GM18858 (cell line): Measurements from ENCODE around the gene ZNF420.
A peak's percentile ranks its signal among the peaks of the same experiment; 100 is the strongest.
"Not testable (repeated sequence)": the region's sequence is repeated elsewhere in the genome, so short reads cannot be mapped to it uniquely, and the experiment has no call there.

Experiments
- ATAC-seq: cut with Tn5 transposase; IDR thresholded peaks from one replicate; pipeline ENCODE4 v1.9.1; 2021; ENCODE audit not compliant: unreplicated experiment

Gene ZNF420

GRCh38 chr19:37077934-37078716 lies at the start of gene ZNF420:
ZNF420 (plus strand) TSS chr19:37078433; CDS start chr19:37089119, 10,686 bp downstream.
- ATAC-seq = peak; percentile 88

- ATAC-seq = no peak
These were observed 33.1 kb upstream of the ZNF420 start for GRCh38 chr19:37045140-37045539.

GRCh38 chr19:37055330-37055729 lies 22.9 kb upstream of the ZNF420 start:
- ATAC-seq = no peak

GRCh38 chr19:37056776-37057175 lies 21.5 kb upstream of the ZNF420 start:
- ATAC-seq = no peak

GRCh38 chr19:37059142-37059541 lies 19.1 kb upstream of the ZNF420 start:
- no peak for ATAC-seq

GRCh38 chr19:37064886-37065285 lies 13.3 kb upstream of the ZNF420 start:
- not testable (repeated sequence) for ATAC-seq

GRCh38 chr19:37074111-37074510 lies 4.1 kb upstream of the ZNF420 start:
- no peak for ATAC-seq

- ATAC-seq = no peak
These were observed 3.3 kb upstream of the ZNF420 start for GRCh38 chr19:37074819-37075362.

- ATAC-seq = not testable (repeated sequence)
These were observed 1.7 kb upstream of the ZNF420 start for GRCh38 chr19:37076524-37076923.

- ATAC-seq = no peak
These were observed 716 bp upstream of the ZNF420 start for GRCh38 chr19:37077501-37077933.

GRCh38 chr19:37078717-37079032 lies 442 bp downstream of the ZNF420 start:
- ATAC-seq = no peak

- ATAC-seq = no peak
These were observed 1.0 kb downstream of the ZNF420 start for GRCh38 chr19:37079238-37079637.

GRCh38 chr19:37082307-37082706 lies 4.1 kb downstream of the ZNF420 start:
- ATAC-seq = no peak

- no peak for ATAC-seq
These were observed 8.9 kb downstream of the ZNF420 start for GRCh38 chr19:37087110-37087509.

- ATAC-seq = no peak
These were observed 17.6 kb downstream of the ZNF420 start for GRCh38 chr19:37095859-37096258.

- no peak for ATAC-seq
These were observed 20.3 kb downstream of the ZNF420 start for GRCh38 chr19:37098570-37098969.

GRCh38 chr19:37104135-37104534 lies 25.9 kb downstream of the ZNF420 start:
- not testable (repeated sequence) for ATAC-seq

GRCh38 chr19:37111753-37112152 lies 33.5 kb downstream of the ZNF420 start:
- not testable (repeated sequence) for ATAC-seq

- ATAC-seq = no peak
These were observed 35.8 kb downstream of the ZNF420 start for GRCh38 chr19:37114001-37114400.

- not testable (repeated sequence) for ATAC-seq
These were observed 43.9 kb downstream of the ZNF420 start for GRCh38 chr19:37122093-37122492.

- ATAC-seq = no peak
These were observed 50.0 kb downstream of the ZNF420 start for GRCh38 chr19:37127999-37128820.

- ATAC-seq = no peak
These were observed 50.6 kb downstream of the ZNF420 start for GRCh38 chr19:37128821-37129177.
